SIG-M5 treated with dmso at 0.1 percent for 504 hours (cell line): ENCODE measurements around the gene IQSEC1.

ENCODE experiments used
- DNase-seq: peaks from one replicate; lab custom pipeline; 2025; ENCODE audit not compliant: unreplicated experiment; lab: John Stamatoyannopoulos, UW

IQSEC1 gene

DNA sequence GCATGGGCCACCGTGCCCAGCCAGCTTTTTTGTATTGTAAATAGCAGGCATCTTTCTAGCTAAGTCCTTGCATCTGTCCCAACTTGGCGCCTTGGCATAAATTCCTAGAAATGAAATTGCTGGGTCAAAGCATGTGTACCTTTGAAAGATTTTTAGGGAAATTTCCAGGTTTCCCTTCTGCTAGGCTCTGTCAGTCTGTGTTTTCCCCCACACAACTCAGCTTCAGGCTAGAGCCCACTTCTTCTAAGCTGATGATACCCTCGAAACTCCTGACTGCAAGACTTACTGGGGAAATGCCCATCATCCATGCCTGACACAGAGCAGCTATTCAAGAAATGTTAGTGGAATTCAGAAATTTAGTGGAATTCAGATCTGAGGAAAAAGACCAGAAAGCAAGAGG lies 221.0 kb downstream of the IQSEC1 start:
- no peak for DNase-seq
